Subcutaneous adipose tissue (tissue), 4 donors: ENCODE measurements around the gene SGPP2. TPM values are rescaled to one million over a fixed set of nuclear protein-coding genes. Genes with fewer than 3 reads are reported as not detected.

ENCODE experiments used
- total RNA-seq, 4 donors: library from RNA; depleted of rRNA; stranded (reverse); fragments of >200 nt; gene quantifications; one replicate each; pipeline ENCODE4 v1.1.0, GENCODE V29; 2016
- TF ChIP-seq, protein P1 (sequence below): fragments of 450-650 bp; IDR thresholded peaks from one replicate; pipeline ENCODE4 v1.5.1; 2016; ENCODE audit warnings: low read depth, mild to moderate bottlenecking, control low read depth, antibody characterized with exemption, moderate library complexity

The SGPP2 gene
- total RNA-seq, 4 donors from 2014 or later = 0.16 TPM; not detected in 3

DNA sequence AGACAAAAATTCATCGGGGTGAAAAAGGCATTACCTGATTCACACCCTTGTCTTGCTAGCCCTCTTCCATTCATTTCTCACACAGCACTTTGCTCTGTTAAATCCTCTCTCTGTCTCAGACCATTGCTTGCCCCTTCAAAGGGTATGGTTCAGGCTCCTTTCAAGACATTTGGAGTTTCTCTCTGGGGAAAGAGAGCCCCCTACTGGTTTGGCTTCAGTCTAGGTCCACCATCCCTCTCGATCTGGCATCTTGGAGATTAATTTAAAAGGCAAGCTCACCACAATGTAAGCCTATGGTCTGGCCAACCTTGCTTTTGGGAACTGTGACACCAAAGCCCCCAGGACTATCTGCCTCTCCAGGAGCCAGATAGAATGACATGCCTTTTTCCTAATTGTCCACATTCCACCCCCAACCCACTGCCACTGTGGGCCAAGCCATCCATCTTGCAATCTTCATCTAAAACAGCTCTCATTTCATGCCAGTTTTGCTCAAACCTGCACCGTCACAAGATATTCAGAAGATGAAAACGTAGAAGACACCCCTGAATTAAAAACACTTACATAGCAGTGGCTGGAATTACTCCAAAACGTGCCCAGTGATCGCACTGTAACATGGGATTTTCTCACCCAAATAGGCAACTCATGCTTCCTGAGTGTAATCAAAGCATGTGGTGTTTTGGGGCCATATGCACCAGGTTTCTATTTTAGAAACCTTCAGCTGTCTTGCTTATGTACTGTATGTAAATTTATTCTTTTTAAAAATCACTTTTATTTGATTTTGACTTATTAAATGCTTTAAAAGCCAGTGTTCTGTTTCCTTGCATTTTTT is 137.7 kb downstream of the SGPP2 start:
- TF ChIP-seq, protein P1, sequence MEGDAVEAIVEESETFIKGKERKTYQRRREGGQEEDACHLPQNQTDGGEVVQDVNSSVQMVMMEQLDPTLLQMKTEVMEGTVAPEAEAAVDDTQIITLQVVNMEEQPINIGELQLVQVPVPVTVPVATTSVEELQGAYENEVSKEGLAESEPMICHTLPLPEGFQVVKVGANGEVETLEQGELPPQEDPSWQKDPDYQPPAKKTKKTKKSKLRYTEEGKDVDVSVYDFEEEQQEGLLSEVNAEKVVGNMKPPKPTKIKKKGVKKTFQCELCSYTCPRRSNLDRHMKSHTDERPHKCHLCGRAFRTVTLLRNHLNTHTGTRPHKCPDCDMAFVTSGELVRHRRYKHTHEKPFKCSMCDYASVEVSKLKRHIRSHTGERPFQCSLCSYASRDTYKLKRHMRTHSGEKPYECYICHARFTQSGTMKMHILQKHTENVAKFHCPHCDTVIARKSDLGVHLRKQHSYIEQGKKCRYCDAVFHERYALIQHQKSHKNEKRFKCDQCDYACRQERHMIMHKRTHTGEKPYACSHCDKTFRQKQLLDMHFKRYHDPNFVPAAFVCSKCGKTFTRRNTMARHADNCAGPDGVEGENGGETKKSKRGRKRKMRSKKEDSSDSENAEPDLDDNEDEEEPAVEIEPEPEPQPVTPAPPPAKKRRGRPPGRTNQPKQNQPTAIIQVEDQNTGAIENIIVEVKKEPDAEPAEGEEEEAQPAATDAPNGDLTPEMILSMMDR = no peak

DNA sequence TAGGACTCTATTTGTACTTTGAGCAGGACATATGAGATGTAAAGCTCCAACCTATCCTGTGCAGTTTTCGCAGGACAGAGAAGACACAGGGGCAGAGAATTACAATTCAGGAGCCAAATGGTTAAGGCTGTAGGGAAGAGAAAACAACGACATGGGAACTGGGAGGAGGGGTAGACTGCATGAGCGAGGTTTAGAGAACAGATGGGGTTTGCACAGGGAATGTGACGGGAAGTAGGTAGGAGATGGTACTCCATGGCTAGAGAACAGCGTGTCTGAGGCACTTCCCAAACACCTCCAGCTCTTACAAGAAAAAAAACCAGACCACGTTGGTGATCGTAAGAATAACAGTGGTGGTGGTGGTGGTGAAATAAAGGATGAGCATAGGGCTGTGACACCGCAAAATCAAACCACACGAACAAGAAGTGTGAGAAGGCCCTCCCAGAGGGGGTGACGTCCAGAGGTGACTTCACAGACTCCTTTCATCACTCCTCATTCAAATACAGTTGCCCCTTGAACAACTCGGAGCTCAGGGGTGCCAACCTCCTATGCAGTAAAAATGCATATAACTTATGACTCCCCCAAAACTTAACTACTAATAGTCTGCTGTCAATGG is 138.9 kb downstream of the SGPP2 start:
- TF ChIP-seq, protein P1 = no peak

DNA sequence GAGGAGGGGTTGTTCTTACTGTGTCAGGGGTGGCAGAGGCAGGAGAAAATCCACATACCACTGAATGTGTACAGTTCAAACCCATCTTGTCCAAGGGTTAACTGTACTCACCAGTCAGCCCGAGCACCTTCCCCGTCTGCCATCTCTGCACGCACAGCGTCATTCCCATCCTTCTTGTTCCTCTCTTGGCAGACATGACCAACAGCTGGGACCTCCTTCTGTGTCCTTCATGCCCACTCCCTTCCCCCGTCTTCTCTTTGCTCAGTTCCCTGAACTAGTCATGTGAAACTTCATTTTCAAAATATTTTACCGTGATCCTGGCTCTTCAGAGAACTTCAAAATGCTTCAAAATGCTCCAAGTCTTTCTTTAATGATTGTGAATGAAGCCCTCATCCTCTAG is 139.6 kb downstream of the SGPP2 start:
- TF ChIP-seq, protein P1 = no peak

DNA sequence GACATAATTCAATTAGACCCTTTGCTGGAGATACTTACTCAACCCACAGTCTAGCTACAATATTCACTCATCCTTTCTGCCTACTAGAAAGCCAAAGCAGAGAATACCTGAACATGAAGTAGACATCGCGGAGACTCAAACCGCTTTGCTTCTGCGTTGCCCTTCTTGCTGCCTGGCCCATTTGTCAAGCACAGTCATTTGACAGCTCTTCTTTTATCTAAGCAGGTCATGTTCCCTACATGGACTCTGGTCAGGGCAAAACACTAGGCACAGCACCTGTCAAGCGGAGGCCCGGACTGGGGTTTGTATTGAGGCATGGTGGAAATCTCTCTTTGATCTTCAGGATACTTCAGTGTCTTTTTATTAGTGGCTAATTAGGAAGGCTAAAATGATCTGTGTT is 141.9 kb downstream of the SGPP2 start:
- TF ChIP-seq, protein P1 = no peak

DNA sequence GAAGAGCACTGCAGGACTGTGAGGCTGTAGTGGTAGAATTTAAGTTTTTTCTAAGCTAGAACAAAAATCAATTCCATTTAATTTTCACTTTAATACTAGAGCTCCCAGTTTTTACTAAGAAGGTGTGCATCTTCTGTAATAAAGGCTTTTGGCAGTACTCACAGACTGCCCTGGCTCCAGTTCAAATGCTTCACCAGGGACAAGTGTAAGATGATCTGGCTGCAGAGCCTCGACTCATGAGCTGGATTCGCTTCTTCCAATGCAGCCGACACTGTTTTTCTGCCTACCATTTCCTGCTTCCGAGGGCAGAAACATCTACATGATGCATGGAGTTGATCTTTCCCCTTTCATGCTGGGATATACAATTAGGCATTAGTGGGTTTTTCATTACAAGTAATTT is 144.5 kb downstream of the SGPP2 start:
- TF ChIP-seq, protein P1 = no peak

DNA sequence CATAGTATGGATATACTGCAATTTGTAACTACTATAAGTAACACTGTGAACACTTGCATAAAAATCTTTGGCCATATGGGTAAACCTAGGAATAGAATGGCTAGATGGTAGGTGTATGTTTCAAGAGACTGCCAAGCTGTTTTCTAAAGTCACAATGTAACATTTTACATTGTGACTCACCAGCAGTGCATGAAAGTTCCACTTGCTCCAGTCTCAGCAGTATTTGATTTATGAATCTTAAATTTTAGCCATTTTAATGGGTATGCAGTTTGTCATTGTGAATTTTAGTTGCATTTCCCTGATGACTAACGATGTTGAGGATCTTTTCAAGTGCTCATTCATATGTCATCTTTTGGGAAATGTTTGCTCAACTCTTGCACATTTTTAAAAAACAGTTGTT is 145.5 kb downstream of the SGPP2 start:
- TF ChIP-seq, protein P1 = no peak

DNA sequence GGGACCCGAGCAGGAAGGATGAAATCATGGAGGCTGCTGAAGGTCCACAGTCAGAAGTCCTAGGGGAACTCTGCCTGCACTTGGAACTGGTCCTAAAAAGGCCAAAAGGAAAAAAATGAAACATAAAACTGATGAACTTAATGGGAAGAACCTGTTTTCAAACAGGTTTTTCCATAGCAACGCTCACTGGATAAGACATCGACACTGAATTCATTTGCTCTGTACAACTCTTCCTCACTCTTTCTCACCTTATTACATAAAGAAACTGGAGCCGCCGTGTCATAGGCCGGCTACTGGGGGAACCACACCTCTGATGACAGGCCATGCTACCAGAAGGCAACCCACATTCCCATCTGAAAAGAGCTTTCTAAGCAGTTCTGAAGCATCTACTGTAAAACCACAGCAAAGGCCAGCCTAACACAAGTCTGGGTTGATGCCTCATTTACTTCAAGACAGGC is 147.9 kb downstream of the SGPP2 start:
- TF ChIP-seq, protein P1 = no peak
